Activated CD8-positive, alpha-beta T cell treated with anti-CD3 and anti-CD28 coated beads, Interleukin-2, amount 10 ng/mL, durations not matched to agents 7 days and 5 days (primary cell): ENCODE measurements around the gene RNF180. TPM values are rescaled to one million over a fixed set of nuclear protein-coding genes. Genes with fewer than 3 reads are reported as not detected.

Experiments used
- total RNA-seq, 2 experiments: library from RNA; stranded (reverse); gene quantifications; one replicate each; pipeline ENCODE4 v1.2.3, GENCODE V29; 2021

RNF180 gene
- total RNA-seq, 2 experiments from 2014 or later = not detected

Other genes starting within 250 kb of the RNF180 start
- not detected for gene HTR1A, start 203.4 kb upstream of the RNF180 start, total RNA-seq